ENCODE results near the gene ADAT1.

Gene ADAT1

GRCh38 chr16:75566040-75566757, 56.9 kb downstream of the ADAT1 start, which contains the start of gene GABARAPL2 (continued):
- TF ChIP-seq ZNF132 (tag by site-specific recombination; IDR thresholded peaks at IDR 0.05; ENCODE audit: borderline replicate concordance) (no peak), ZNF529 (tag by site-specific recombination; IDR thresholded peaks at IDR 0.05; ENCODE audit: insufficient replicate concordance) (no peak), ZFP69B (tag by site-specific recombination; IDR thresholded peaks at IDR 0.05) (peak; percentile 26; the same call in 1 of the 2 replicates), ZNF140 (tag by site-specific recombination; IDR thresholded peaks at IDR 0.05) (no peak), ZNF664 (tag by site-specific recombination; IDR thresholded peaks at IDR 0.05) (no peak), SP3 (tag by site-specific recombination; IDR thresholded peaks at IDR 0.05) (peak; percentile 91), KLF7 (tag by site-specific recombination; IDR thresholded peaks at IDR 0.05; ENCODE audit: borderline replicate concordance) (peak; percentile 61; the same call in 1 of the 2 replicates), ZNF302 (tag by site-specific recombination; IDR thresholded peaks at IDR 0.05; ENCODE audit: low read depth) (no peak), PATZ1 (tag by site-specific recombination; IDR thresholded peaks at IDR 0.05) (peak; percentile 93; the same call in 1 of the 2 replicates), ZNF138 (tag by site-specific recombination; IDR thresholded peaks at IDR 0.05; ENCODE audit: borderline replicate concordance) (no peak), ZNF521 (tag by site-specific recombination; IDR thresholded peaks at IDR 0.05) (no peak), SCRT2 (tag by site-specific recombination; IDR thresholded peaks at IDR 0.05) (no peak), ZNF146 (tag by site-specific recombination; IDR thresholded peaks at IDR 0.05) (no peak), ZNF660 (tag by site-specific recombination; IDR thresholded peaks at IDR 0.05) (no peak), ZNF585B (tag by site-specific recombination; IDR thresholded peaks at IDR 0.05) (no peak), ZNF148 (tag by site-specific recombination; IDR thresholded peaks at IDR 0.05; ENCODE audit: borderline replicate concordance) (no peak), GLIS2 (tag by site-specific recombination; IDR thresholded peaks at IDR 0.05) (peak; percentile 54; the same call in 1 of the 2 replicates), ZNF2 (tag by site-specific recombination; IDR thresholded peaks at IDR 0.05) (no peak), ZNF544 (tag by site-specific recombination; IDR thresholded peaks at IDR 0.05) (no peak), ZNF560 (tag by site-specific recombination; IDR thresholded peaks at IDR 0.05; ENCODE audit: borderline replicate concordance) (no peak), ZBTB48 (tag by site-specific recombination; IDR thresholded peaks at IDR 0.05) (peak; percentile 11; the same call in 1 of the 2 replicates), PRDM6 (tag by site-specific recombination; IDR thresholded peaks at IDR 0.05) (no peak), ZNF610 (tag by site-specific recombination; IDR thresholded peaks at IDR 0.05; ENCODE audit: borderline replicate concordance) (peak; percentile 20; the same call in 1 of the 2 replicates), ZNF391 (tag by site-specific recombination; IDR thresholded peaks at IDR 0.05; ENCODE audit: borderline replicate concordance, low read depth) (no peak), BCL11A (tag by site-specific recombination; IDR thresholded peaks at IDR 0.05; ENCODE audit: low read depth) (no peak), ZSCAN30 (tag by site-specific recombination; IDR thresholded peaks at IDR 0.05) (no peak; the same call in 1 of the 2 replicates), ZSCAN5A (tag by site-specific recombination; IDR thresholded peaks at IDR 0.05) (no peak), ZNF473 (tag by site-specific recombination; IDR thresholded peaks at IDR 0.05) (no peak), TSHZ1 (tag by site-specific recombination; IDR thresholded peaks at IDR 0.05; ENCODE audit: borderline replicate concordance) (no peak)
